GM10248 (cell line): ENCODE measurements around the gene DPPA5.

Source experiments
- CTCF ChIA-PET: fragments of 300-600 bp; sonication (Branson Sonifier 250); formaldehyde crosslinking; extraction: SDS; loops from one replicate; lab custom pipeline; 2021; ENCODE audit warnings: antibody characterized with exemption; lab: Yijun Ruan, JAX
- POLR2A ChIA-PET: fragments of 350-650 bp; sonication (Branson Sonifier 250); formaldehyde crosslinking; extraction: SDS; loops from one replicate; lab custom pipeline; 2020; ENCODE audit warnings: antibody characterized with exemption; lab: Yijun Ruan, JAX
- DNase-seq: peaks from one replicate; pipeline ENCODE4 v3.0.0; 2012; ENCODE audit errors: extremely low spot score
- CTCF ChIP-seq: IDR thresholded peaks from 2 replicates; pipeline ENCODE4 v1.5.1; 2012; ENCODE audit warnings: mild to moderate bottlenecking, low read depth; ENCODE audit errors: extremely low read depth, missing control alignments, control extremely low read depth

DPPA5 gene

GRCh38 chr6:73349311-73349710, 4.8 kb downstream of the DPPA5 start:
- ChIA-PET POLR2A (no interaction called here), CTCF (interaction anchor here (0.8 kb wide), 1 partner anchor 23 kb away, joined by 5 read pairs; no protein-coding TSS in a partner anchor)
- DNase-seq: no peak
- TF ChIP-seq CTCF: no peak

GRCh38 chr6:73348550-73349204, 5.4 kb downstream of the DPPA5 start:
- POLR2A ChIA-PET: no interaction called here
- TF ChIP-seq CTCF: no peak
- DNase-seq: no peak
- CTCF ChIA-PET: no interaction called here

- ChIA-PET CTCF (interaction anchor here (1.2 to 2.9 kb wide), 2 partner anchors 15 to 17 kb away, joined by 4 to 8 read pairs; no protein-coding TSS in a partner anchor), POLR2A (no interaction called here)
These were observed 10.9 kb downstream of the DPPA5 start for GRCh38 chr6:73343164-73343563.

GRCh38 chr6:73342174-73342573, 11.9 kb downstream of the DPPA5 start:
- ChIA-PET CTCF (interaction anchor here (2.9 kb wide), 1 partner anchor 14 kb away, joined by 8 read pairs; no protein-coding TSS in a partner anchor), POLR2A (no interaction called here)
- no peak for TF ChIP-seq CTCF
- DNase-seq: no peak

More at GRCh38 chr6:73343164-73343563, 10.9 kb downstream of the DPPA5 start:
- no peak for DNase-seq
- no peak for TF ChIP-seq CTCF

GRCh38 chr6:73341335-73341734, 12.7 kb downstream of the DPPA5 start:
- TF ChIP-seq CTCF: no peak
- ChIA-PET POLR2A (no interaction called here), CTCF (no interaction called here)
- no peak for DNase-seq

GRCh38 chr6:73340048-73340447, 14.0 kb downstream of the DPPA5 start:
- DNase-seq: no peak
- ChIA-PET POLR2A (no interaction called here), CTCF (interaction anchor here (2.2 kb wide), 1 partner anchor 54 kb away, joined by 6 read pairs; no protein-coding TSS in a partner anchor)
- TF ChIP-seq CTCF: no peak

GRCh38 chr6:73339340-73339739, 14.7 kb downstream of the DPPA5 start:
- TF ChIP-seq CTCF: no peak
- POLR2A ChIA-PET: no interaction called here
- CTCF ChIA-PET: interaction anchor here (0.7 to 2.2 kb wide), 7 partner anchors 11 to 928 kb away, joined by 3 to 6 read pairs (median 3); no protein-coding TSS in a partner anchor
- no peak for DNase-seq
